NOMO-1 (cell line): Measurements from ENCODE around the gene GALNT17.

Source experiments
- DNase-seq, 2 experiments: peaks; one replicate each; lab custom pipeline; 2025; ENCODE audit not compliant: unreplicated experiment in 2 of 2; lab: John Stamatoyannopoulos, UW

The GALNT17 gene

DNA sequence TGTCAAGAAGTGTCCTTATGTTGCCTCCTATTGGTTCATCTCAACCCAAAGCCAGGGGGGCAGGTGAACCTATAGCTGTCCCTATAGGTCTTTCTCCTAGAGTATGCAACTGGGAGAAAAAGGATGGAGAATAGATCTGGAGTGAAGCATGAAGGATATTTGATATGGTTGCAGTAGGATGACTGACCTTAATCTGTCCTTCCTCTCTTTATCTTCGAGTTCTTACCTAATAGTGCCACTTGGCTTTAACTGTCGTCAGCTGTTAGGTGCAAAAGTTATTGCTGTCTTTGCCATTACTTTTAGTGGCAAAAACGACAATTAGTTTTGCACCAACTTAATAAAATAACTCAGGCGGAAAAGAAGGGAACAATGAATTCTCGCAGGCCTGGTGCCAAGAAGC, 196.0 kb downstream of the GALNT17 start:
- no peak for DNase-seq

- no peak for DNase-seq
Measured at GRCh38 chr7:71329030-71329660, 197.2 kb downstream of the GALNT17 start.

DNA sequence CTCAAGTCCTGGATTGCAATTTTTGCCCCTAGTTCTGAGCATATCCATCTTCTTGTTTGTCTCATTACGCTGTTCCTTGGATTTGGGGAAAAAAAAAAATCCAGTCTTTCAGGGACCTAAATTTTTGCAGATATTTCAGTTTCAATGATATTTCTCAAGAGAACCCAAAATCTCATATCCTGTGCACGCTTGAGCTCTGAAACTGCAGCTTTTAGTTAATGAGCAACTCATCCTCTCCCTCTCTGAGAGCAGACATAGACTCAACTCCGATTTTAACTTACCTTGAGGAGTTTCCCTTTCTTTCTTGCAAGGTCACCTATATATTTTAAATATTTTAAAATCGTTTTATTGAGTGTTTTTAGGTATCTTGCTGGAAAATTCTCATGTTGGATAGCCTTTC, 200.3 kb downstream of the GALNT17 start:
- no peak for DNase-seq

GRCh38 chr7:71334541-71334940, 202.6 kb downstream of the GALNT17 start:
- DNase-seq, result no peak

DNA sequence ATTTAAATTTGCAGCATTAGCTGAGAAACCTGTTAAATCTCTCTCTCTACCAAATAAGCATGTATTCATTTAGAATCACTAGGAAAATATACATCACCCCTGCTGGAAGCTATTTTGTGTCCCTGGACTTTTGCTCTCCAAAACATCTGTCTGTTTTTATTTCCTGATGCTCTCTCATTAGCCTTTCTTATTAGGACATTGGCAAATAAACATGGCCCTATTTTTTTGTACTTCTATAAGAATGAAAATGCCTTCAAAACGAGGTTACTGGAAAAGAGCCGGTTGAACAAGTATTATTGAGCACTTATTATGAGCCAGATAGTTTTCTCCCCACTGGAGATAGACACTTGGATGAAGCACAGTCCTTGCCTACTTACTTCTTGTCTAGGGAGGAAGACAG, 206.9 kb downstream of the GALNT17 start:
- no peak for DNase-seq

DNA sequence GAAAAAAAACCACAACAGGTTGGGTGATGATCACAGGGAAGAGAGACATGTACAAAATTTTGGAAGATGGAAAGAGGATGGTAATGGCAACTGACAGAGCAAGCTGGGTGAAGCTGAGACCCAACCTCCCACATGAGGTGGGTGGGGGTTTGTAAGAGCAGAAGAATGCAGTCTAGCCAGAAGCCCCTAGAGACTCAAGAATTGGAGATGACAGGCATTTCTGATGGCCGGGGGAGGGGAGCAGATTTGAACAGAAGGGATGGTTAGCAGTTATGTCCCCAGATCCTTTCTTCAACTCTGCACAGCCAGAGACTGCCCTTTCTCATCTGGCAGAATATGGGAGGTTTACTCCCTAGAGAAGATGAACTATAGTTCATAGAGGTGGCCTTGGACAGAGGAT, 208.0 kb downstream of the GALNT17 start:
- no peak for DNase-seq

DNA sequence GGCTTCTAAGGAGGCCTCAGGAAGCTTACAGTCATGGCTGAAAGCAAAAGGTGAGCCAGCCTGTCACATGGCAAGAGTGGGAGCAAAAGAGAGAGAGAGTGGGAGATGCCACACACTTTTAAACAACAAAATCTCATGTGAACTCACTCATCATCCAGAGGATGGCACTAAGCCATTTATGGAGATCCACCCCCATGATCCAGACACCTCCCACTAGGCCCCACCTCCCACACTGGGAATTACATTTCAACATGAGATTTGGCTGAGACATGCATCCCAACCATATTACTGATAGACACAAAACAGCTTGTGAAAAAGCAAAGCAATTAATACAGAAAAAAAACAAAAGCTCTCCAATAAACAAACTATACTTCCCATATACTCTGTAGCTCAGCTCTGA, 210.3 kb downstream of the GALNT17 start:
- no peak for DNase-seq

GRCh38 chr7:71343039-71343438, 211.1 kb downstream of the GALNT17 start:
- DNase-seq, result no peak

GRCh38 chr7:71343892-71344291, 211.9 kb downstream of the GALNT17 start:
- DNase-seq, result no peak

DNA sequence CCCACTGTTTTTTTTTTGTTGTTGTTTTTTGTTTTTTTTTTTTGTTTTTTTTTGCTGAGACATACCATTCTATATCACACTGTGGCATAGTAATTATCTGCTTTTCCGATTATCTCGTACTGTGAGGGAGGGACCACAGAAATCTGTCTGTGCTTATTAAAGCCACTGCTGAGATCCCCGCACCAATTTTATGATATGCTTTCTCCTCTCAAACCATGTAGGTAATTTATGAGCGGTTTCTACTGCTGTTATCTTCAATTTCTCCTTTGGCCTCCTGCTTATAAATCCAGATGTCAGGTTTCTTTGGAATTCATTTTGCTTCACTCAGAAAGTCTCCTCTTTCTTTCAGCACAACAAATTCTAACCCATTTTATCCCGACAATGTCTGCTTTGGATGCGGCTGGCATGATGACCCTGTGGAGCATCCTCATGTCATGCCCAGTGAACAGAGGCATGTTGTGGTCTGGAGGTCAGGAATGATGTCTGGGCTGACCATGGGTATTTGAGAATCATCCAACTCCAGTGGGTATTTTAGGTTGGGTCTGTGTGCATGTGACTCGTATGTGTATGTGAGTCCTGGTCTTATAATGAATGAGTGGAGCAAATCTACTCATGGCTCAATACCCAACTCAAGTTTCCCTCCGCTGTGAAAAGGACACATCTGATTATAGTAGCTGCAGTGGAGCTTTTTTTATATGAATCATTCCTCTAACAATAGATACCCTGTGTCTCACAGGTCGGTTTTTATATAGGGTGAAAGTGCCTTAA, 213.4 kb downstream of the GALNT17 start:
- no peak for DNase-seq

DNA sequence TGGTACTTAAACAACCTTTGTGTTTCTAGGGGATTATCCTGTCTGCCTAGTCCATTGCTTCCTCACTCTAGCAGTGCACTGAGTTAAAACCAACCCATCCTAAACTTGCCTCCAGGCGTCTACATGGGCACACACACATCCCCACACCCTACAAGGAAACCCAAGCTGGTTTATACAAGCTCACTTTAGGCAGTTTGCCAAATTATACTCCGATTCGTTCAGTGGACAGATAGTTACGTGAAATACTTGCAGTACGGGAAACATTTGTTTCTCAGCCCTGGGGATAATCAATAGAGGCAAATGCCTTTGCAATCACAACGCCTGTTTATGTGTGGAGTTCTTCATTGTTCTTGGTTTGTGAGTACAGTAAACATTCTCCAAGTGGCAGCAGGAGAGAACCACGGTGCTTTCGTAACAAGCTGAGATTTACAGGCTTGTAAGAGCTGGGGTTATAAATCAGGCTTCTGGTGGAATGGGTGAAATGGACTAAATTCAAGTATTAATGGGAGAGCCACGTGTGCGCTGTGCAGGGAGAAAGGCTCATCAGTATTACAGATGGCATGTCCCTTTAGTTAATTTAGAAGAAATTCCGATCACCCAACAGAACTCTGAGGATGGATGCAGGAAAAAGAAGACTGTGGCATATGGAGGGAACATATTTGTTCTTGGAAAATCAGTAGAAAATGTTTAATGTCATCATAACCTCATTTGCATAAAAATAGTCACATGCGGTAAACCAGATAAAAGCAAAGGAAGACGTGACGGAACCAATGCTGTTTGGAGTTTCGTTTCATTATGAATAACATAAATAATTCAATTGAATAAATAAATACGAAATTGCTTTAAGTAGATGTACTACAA, 217.1 kb downstream of the GALNT17 start:
- no peak for DNase-seq

DNA sequence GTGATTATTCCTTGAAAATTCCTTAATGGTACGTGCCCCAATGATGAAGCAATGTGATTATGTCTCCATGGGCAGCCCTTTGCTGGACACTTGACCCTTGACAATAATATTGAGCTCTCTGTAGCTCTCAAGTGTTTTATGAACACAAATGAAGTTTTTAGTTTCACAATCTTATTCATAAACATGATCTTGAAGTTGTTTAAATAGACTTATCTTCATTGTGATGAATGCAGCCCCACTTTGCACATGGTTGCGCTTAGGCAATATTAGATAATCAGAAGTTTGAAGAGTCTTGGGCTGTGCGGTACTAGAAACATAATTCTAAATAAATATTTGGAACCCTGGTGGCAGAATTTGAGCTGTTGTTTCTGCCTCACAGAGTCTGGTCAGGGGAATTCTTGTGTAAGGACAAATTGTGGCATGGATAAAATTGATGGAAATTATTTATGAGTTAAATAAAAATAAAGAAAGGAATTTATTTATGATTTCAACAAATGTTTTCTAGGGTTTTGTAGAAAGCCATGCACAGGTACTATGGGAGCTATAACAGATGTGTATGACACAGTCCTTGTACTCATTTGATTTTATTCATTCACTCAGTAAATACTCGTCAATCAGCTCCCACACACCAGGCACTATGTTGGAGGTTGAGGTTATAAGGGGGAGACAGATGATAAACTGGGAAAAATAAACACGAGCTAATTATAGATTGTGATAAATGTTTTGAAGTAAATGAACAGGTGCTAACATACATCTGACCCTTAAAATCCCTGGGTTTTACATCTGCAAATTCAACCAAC, 217.9 kb downstream of the GALNT17 start:
- DNase-seq, result no peak

DNA sequence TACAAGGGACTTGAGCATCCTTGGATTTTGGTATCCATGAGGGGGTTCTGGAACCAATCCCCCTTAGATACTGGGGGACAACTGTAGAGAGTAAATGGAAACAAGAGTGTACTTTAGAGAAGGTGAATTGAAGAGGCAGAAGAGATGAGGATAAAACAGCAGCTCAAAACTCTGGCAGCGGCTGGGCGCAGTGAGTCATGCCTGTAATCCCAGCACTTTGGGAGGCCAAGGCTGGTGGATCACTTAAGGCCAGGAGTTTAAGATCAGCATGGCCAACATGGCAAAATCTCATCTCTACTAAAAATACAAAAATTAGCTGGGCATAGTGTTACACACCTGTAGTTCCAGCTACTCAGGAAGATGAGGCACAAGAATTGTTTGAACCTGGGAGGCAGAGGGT, 218.7 kb downstream of the GALNT17 start:
- DNase-seq, result no peak

GRCh38 chr7:71354716-71355115, 222.8 kb downstream of the GALNT17 start:
- no peak for DNase-seq

DNA sequence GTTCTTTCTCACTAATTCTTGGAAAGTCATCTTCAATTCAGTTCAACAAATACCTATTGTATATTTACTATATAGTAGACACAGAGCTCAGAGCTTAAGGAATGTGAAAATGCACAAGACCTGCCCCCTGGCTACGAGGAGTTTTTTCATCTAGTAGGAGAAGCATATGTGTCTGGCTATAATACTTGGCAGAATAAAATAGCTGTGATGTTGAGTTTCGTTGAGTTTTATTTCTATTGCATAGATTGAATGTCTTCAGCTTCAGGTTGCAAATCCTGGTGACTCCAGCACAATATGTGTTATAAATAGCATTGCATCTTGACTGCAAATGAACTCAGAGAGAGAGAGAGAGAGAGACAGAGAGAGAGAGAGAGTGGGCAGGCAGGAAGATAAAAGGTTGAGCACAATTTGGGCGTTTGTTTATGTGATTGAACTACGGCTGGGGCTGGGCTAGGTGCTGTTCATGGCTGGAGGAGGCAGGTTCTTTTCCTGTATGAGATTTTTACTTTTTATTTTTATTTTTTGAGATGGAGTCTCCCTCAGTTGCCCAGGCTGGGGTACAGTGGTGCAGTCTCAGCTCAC, 229.6 kb downstream of the GALNT17 start:
- DNase-seq, result no peak

DNA sequence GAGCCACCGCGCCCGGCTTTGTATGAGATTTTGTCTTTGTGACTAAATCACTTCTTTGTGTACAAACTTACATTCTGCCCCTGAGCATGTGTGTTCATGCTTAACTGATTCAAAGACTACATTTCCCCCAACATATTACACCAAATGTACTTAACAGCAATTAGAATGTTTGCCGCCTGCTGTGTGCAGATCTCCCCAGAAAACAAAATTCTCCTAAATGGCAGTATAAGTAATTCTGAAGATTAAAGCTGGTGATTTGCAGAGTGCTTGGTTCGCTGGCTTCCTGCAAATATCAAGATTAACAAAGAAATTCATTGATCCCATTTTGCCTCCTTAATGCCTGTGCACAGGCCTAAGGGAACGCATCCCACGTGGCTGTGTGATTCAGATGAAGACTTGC, 230.3 kb downstream of the GALNT17 start:
- DNase-seq, result no peak

GRCh38 chr7:71363223-71363622, 231.3 kb downstream of the GALNT17 start:
- no peak for DNase-seq

DNA sequence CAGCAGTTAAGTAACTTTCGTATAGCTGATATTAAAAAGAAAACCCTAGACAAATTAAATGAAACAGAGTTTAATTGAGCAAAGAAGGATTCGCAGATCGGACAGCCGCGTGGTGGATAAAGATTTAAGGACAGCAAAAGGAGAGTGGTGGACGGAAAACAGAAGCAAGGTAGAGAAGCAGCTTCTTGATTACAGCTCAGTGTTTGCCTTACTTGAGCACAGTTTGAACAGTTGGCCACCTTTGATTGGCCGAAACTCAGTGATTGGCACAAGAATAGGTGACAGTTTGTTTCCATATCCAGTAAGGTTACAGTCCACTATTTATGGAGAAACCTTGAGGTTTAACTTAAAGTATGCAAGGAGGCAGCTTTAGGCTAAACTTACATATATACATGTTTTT, 231.7 kb downstream of the GALNT17 start:
- DNase-seq, result no peak

DNA sequence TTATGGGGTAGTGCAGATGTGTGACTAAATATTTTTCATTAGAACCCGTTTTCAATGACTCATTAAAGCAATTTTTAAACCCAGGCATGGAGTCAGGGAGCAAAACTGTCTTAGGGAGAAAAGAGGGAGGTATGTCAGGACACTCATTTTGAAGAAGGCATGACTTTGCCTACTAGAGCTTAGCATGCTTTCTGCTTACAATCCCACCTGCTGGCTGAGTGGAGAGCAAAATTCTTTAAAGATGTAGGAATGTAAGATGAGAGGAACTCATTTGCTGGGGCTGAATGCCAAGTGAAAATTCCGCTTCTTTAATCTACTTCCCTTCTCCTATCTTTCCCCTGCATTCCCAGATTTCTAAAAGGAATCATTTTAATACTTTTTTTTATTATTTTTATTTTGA, 232.6 kb downstream of the GALNT17 start:
- no peak for DNase-seq

GRCh38 chr7:71372991-71373390, 241.0 kb downstream of the GALNT17 start:
- DNase-seq, result no peak

- DNase-seq, result no peak
Measured at GRCh38 chr7:71377062-71377461, 245.1 kb downstream of the GALNT17 start.
